Stimulated activated CD8-positive, alpha-beta memory T cell treated with anti-CD3 and anti-CD28 coated beads, Interleukin-12 subunit alpha, Interleukin-12 subunit beta, amount 100 ng/mL, for 4 hours (primary cell): Measurements from ENCODE around the gene BICDL2.
"Not testable (repeated sequence)": the region's sequence is repeated elsewhere in the genome, so short reads cannot be mapped to it uniquely, and the experiment has no call there.

Experiments
- DNase-seq: peaks from one replicate; pipeline ENCODE4 v3.0.0-alpha.2; 2020; ENCODE audit warnings: low read depth

The BICDL2 gene

DNA sequence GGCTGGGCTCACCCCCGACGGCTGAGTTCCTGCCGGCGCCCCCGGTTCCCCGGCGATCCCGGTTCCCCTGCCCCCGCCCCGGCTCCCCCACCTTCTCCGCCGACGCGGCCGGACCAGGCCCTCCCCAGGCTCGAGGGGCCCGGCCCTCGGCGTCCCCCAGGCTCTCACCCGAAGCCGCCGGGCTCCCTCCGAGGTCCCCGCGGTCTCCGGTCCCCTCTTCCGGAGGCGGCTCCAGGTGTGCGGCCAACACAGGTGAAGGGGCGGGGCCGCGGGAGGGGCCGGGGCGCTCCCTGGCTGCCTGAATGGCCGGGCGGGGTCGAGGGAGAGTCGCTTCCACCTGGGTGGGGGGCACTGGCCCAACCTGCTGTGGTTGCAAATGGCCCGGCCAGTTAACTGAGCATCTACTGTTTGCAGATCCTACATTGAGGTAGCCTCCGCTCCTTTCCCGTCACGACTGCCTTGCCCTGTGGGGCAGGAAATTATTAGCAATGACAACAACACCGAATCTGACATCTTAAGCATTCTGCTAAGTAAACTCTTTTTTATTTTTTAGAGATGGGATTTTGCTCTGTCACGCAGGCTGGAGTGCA is at the start of gene BICDL2:
BICDL2 (minus strand) TSS at position 219 of the 590 bp plus-strand sequence. CDS start 1,448 bp downstream, outside the sequence.
- no peak for DNase-seq

DNA sequence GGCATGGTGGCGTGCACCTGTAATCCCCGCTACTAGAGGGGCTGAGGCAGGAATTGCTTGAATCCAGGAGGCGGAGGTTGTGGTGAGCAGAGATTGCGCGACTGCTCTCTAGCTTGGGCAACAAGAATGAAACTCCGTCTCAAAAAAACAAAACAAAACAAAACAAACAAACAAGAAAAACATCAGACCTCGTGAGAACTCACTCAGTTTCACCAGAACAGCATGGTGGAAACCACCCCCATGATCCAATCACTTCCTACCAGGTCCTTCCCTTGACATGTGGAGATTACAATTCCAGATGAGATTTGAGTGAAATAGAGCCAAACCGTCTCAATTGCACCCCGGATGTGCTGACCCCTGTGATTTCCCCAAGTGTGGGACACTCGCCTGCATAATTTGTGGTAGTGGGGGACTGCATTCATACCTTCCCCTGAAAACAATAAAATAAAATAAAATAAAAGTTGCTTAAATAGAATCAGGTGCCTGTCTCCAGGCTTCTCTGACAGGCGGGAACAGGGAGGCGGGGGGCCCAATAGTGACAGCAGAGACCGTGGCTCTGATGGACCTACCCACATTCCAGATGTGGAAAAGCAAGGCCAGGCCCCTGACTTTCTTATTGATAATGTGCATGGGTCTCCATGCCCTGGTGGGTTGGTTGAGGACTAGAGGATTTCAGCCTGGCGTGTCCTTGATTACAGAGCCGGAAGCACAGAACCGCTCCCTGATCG is 49.3 kb upstream of the BICDL2 start:
- DNase-seq = no peak

GRCh38 chr16:3084969-3085670 is 48.4 kb upstream of the BICDL2 start:
- DNase-seq = no peak

DNA sequence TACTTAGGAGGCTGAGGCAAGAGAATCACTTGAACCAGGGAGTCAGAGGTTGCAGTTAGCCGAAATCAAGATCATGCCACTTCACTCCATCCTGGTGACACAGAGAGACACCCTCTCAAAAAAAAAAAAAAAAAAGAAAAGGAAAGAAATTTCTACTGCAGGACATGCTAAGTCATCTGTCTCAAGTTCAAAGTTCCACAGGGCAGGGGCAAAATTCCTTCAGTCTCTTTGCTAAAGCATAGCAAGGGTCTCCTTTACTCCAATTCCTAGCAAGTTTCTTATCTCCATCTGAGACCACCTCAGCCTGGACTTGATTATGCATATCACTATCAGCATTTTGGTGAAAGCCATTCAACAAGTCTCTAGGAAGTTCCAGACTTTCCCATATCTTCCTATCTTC is 47.7 kb upstream of the BICDL2 start:
- no peak for DNase-seq

- not testable (repeated sequence) for DNase-seq
Observed at GRCh38 chr16:3083408-3083807, 46.7 kb upstream of the BICDL2 start.

DNA sequence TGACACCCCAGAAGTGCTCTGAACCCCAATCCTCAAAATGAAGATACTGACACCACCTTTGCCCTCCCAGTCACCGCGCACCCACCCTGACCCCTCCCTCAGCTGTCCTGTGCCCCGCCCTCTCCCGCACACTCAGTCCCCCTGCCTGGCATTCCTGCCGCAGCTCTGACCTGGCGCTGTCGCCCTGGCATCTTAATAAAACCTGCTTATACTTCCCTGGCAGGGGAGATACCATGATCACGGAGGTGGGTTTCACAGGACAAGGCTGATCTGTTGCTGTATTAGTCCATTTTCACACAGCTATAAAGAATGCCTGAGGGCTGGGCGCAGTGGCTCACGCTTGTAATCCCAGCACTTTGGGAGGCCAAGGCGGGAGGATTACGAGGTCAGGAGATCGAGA is 45.2 kb upstream of the BICDL2 start:
- not testable (repeated sequence) for DNase-seq

DNA sequence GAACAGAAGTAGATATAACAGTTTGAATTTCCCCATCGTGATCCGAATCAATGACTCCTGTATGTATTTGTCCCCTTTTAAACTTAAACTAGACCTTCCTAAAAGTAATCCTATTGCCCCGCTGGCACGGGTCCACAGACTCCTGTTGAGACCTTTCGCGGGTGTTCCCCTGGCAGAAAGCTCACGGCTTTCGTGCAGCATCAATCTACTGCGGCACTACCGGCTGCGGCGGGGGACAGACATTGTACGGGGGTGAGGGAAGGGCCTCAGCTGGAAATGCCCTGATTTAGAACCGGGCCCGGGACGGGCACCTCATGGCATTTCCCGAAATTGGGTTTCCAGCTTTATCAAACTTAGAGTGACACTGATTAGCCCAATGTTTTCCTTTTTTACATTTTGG is 43.3 kb upstream of the BICDL2 start:
- no peak for DNase-seq

DNA sequence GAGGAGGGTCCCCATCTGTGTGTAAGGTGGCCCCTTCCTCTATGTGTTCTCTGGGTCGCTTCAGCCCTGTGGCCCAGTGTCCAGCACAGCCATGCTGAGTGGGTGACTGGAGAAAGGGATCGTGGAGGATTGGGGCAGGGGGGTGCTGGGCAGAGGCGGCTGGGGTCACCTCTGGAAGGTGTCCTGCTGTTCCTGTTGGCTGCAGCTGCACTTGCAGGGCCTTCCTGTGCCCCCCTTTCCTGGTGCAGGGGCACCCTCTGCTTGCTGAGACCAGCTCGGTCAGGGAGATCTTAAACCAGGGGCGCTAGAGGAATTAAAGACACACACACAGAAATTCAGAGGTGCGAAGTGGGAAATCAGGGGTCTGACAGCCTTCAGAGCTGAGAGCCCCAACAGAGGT is 39.8 kb upstream of the BICDL2 start:
- no peak for DNase-seq

DNA sequence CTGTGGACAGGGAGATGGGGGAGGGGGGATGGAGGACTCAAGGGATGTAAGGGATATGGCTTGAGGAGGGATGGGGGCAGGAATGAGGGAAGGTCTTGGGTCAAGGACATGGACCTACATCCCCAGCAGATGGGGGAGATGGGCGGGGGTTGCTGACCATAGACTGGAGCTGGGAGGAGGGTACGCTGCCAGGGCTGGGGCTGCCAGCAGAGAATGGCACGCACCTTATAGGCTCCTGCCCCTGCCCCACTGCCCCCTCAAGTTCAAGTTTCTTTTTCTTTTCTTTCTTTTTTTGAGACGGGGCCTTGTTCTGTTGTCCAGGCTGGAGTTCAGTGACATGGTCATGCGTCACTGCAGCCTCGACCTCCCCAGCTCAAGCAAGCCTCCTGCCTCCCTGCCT is 39.2 kb upstream of the BICDL2 start:
- not testable (repeated sequence) for DNase-seq

- DNase-seq = no peak
Observed at GRCh38 chr16:3075523-3075915, 38.8 kb upstream of the BICDL2 start.

GRCh38 chr16:3074860-3075522 is 38.2 kb upstream of the BICDL2 start:
- peak; percentile 53 for DNase-seq

GRCh38 chr16:3073448-3073847 is 36.7 kb upstream of the BICDL2 start:
- DNase-seq = no peak

GRCh38 chr16:3072576-3073263 is 36.0 kb upstream of the BICDL2 start:
- DNase-seq = not testable (repeated sequence)

GRCh38 chr16:3072148-3072547 is 35.4 kb upstream of the BICDL2 start:
- DNase-seq = not testable (repeated sequence)

DNA sequence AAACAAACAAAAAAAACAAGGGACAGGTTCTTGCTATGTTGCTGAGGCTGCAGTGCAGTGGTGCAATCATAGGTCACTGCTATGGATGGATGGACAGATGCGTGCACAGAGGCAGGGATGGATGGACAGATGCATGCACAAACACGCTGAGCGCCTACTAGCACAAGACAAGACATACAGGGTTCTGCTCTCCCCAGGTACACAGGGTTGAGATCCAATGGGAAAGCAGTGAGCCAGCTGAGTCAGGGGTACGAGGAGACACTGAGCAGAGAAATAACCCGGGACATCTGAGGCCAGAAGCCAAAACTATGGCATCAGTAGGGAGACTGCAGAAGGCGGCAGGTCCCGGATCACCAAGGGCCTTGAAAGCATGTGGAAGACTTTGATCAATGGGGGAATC is 34.9 kb upstream of the BICDL2 start:
- no peak for DNase-seq

- no peak for DNase-seq
Observed at GRCh38 chr16:3070608-3071111, 33.9 kb upstream of the BICDL2 start.

DNA sequence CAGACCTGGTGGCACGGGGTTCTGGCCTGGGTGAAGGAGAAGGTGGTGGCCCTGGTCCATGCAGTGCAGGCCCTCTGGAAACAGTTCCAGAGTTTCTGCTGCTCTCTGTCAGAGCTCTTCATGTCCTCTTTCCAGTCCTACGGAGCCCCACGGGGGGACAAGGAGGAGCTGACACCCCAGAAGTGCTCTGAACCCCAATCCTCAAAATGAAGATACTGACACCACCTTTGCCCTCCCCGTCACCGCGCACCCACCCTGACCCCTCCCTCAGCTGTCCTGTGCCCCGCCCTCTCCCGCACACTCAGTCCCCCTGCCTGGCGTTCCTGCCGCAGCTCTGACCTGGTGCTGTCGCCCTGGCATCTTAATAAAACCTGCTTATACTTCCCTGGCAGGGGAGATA is 32.4 kb upstream of the BICDL2 start:
- not testable (repeated sequence) for DNase-seq

DNA sequence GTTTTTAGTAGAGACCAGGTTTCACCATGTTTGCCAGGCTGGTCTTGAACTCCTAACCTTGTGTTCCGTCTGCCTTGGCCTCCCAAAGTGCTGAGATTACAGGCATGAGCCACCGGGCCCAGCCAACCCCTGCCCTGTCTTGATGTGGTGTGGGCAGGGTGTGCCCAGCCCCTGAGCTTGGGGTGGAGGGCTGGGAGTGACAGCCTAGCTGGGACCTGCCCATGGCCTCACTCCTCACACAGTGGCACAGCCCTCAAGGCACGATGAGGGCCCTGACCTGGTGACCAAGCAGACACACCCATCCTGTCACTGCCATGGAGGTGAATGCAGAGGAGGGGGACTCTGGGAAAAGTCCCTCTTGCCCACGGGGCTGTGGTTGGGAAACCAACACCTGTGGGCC is 31.7 kb upstream of the BICDL2 start:
- DNase-seq = no peak

DNA sequence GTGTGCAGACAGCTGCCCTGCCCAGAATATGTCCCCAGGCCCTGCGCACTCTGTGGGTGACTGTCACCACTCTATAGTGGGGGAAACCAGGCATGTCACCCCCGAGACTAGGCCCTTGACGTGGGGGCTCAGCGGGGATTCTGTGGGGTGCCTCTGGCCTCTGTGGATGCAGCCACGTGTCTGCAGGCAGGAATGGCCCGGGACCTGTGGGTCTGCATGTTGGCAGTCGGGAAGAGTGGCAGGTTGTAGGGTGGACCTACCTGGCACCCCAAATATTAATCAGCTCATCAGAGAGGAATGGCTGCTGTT is 29.6 kb upstream of the BICDL2 start:
- DNase-seq = no peak

GRCh38 chr16:3065742-3066439 is 29.1 kb upstream of the BICDL2 start:
- DNase-seq = no peak

DNA sequence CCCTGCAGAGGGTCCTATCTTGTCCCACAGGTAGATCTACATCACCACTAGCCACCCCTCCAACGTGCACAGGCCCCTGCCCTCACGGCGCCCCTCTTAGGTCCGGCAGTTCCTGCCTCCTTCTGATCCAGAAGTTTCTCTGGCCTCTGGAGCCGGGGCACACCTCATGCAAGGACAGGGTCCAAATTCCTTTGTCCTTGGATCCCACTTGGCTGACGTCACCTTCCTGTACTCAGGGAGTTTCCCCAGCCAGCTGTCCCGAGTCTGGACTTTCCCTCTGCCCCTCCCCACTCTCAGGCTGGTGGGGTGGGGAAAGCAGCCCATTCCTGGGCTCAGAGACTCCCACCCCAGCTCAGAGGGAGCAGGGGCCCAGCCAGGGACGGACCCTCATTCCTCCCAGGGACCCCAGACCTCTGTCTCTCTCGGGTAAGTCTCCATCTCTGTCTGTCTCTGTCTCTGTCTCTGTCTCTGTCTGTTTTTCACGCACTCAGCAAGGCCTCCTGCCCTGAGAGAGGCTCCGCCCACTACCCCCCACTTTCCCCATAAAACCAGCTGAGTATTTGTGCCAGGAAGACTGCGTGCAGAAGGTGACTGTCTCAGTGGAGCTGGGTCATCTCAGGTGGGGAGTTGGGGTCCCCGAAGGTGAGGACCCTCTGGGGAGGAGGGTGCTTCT is 28.5 kb upstream of the BICDL2 start, which contains the start of gene IL32:
IL32 (plus strand) TSS at position 572 of the 673 bp plus-strand sequence. CDS start 172 bp downstream, outside the sequence.
- peak; percentile 50 for DNase-seq
